ENCODE data around the gene RFLNA. TPM values are rescaled to one million over a fixed set of nuclear protein-coding genes. Genes with fewer than 3 reads are reported as not detected.

Gene RFLNA
- total RNA-seq, 4 donors from 2014 or later = 0.63 to 2.2 (median 1.3) TPM

DNA sequence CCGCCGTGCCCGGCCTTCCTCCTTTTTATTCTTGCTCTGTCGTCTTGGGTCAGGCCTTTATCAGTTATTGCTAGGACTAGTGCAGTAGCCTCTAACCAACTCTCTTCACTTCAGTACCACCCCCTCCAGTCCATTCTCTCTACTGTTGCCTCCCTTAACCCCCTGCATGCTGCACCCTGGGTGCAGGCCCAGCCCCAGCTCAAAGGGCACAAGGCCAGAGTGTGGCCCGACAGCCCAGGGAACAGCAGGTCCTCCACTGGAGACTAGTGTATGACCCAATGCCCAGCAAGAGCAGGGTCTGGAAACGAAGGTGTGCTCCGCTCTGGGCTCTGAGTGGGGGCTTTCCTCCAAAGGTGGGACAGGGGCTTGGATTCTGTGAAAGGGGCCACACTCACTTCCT is 30.0 kb upstream of the RFLNA start:
- H3K4me3 ChIP-seq = no peak overlapping the region
- no peaks in the 10 kb centered on the region for H3K36me3 ChIP-seq
- no peaks in the 10 kb centered on the region for H3K4me1 ChIP-seq
- peaks cover 0 to 6% (median 0%) of the 10 kb centered on the region in 4 donors for H3K9me3 ChIP-seq
- peaks cover 0 to 30% (median 0%) of the 10 kb centered on the region in 4 donors for H3K27me3 ChIP-seq
- TF ChIP-seq POLR2AphosphoS5 (IDR thresholded peaks at IDR 0.05) = no peak
- TF ChIP-seq EP300 (IDR thresholded peaks at IDR 0.05) = no peak
- TF ChIP-seq, protein P1, sequence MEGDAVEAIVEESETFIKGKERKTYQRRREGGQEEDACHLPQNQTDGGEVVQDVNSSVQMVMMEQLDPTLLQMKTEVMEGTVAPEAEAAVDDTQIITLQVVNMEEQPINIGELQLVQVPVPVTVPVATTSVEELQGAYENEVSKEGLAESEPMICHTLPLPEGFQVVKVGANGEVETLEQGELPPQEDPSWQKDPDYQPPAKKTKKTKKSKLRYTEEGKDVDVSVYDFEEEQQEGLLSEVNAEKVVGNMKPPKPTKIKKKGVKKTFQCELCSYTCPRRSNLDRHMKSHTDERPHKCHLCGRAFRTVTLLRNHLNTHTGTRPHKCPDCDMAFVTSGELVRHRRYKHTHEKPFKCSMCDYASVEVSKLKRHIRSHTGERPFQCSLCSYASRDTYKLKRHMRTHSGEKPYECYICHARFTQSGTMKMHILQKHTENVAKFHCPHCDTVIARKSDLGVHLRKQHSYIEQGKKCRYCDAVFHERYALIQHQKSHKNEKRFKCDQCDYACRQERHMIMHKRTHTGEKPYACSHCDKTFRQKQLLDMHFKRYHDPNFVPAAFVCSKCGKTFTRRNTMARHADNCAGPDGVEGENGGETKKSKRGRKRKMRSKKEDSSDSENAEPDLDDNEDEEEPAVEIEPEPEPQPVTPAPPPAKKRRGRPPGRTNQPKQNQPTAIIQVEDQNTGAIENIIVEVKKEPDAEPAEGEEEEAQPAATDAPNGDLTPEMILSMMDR (IDR thresholded peaks at IDR 0.05) = no peak
- no peak for TF ChIP-seq POLR2A (IDR thresholded peaks at IDR 0.05; ENCODE audit: low read depth)
- no peak for DNase-seq (ENCODE audit: extremely low spot score)
- intact Hi-C loops (cut with DNase I) = no loop called here
- H3K27ac ChIP-seq (replicated peaks in 1 of 4) = no peak overlapping the region
- 87% methylated on average over 7 of the region's 7 CpGs for WGBS

DNA sequence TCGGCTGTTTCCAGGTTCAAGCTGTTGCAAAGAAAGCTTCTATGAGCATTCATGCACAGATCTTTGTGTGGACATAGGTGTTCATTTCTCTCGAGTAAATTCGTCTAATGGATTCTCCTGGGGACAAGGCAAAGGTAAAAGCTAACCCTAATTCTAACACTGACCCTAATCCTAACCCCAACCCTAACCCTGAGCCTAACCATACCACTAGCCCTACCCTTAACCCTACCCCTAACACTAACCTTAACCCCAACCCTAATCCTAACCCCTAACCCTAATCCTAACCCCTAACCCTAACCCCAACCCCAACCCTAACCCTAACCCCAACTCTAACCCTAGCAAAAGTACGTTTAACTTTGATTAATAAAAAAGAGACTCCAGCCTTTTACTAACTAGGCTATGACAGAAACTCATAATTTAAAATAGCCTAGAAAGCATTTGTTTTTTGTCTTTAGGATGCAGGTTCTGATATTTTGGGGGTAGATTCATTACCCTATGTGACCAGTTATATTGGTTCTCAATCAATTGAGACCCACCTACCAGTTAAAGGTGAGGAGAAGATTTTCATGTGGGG is 27.6 kb upstream of the RFLNA start:
- WGBS = 70% methylated on average over 4 of the region's 4 CpGs
- peaks cover 0 to 15% (median 0%) of the 10 kb centered on the region in 4 donors for H3K27me3 ChIP-seq
- H3K27ac ChIP-seq (replicated peaks in 1 of 4) = no peak overlapping the region
- H3K4me1 ChIP-seq = no peaks in the 10 kb centered on the region
- DNase-seq (ENCODE audit: extremely low spot score) = no peak
- no peak overlapping the region for H3K4me3 ChIP-seq
- H3K36me3 ChIP-seq = no peaks in the 10 kb centered on the region
- TF ChIP-seq POLR2A (IDR thresholded peaks at IDR 0.05; ENCODE audit: low read depth) = no peak
- intact Hi-C loops (cut with DNase I) = no loop called here
- H3K9me3 ChIP-seq = peaks cover 0 to 6% (median 0%) of the 10 kb centered on the region in 4 donors

DNA sequence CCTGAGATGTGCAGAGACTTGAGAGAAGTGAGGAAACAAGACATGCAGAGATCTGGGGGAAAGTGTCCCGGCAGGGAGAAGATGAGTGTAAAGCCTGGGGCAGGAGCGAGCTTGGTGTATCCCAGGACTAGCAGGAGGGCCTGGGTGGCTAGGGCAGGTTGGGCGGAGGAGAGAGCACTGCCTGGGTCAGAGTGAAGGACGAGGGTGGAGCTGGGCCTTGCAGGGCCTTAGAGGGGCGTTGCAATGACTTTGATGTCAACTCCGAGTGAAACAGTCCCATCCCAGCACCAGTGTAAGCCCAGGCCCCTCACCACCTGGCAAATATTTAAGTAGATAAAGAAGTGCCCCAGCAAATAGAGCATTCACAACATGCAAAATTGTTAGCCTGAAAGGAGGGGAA is 24.2 kb upstream of the RFLNA start:
- no peaks in the 10 kb centered on the region for H3K4me1 ChIP-seq
- DNase-seq (ENCODE audit: extremely low spot score) = no peak
- no peak overlapping the region for H3K27ac ChIP-seq (replicated peaks in 1 of 4)
- H3K4me3 ChIP-seq = no peak overlapping the region
- peaks cover 0 to 6% (median 0%) of the 10 kb centered on the region in 4 donors for H3K9me3 ChIP-seq
- peaks cover 0 to 3% (median 0%) of the 10 kb centered on the region in 4 donors for H3K27me3 ChIP-seq
- no peak for TF ChIP-seq EP300 (IDR thresholded peaks at IDR 0.05)
- TF ChIP-seq POLR2A (IDR thresholded peaks at IDR 0.05; ENCODE audit: low read depth) = no peak
- TF ChIP-seq, protein P1 (IDR thresholded peaks at IDR 0.05) = no peak
- TF ChIP-seq POLR2AphosphoS5 (IDR thresholded peaks at IDR 0.05) = no peak
- 93% methylated on average over 6 of the region's 6 CpGs for WGBS
- intact Hi-C loops (cut with DNase I) = no loop called here
- H3K36me3 ChIP-seq = no peaks in the 10 kb centered on the region

DNA sequence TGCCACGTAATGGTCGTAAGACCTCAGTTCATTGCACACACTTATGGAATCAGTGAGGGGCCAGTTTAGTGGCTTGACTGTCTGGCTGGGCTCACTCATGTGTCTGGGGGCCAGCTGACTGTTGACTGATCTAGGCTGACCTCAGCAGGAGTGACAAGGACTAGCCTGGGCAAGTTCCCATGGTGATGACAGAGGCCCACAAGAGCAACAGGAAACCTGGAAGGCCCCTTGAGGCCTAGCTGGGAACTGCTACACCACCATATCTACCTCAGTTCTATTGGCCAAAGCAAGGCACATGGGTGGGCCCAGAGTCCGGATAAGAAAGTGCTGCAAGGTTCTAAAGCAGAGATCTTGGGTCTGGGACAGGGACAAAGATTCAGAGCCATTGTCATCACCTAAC is 21.3 kb upstream of the RFLNA start:
- Histone ChIP-seq H3K36me3 (no peaks in the 10 kb centered on the region), H3K27ac (replicated peaks in 1 of 4) (no peak overlapping the region), H3K4me3 (no peak overlapping the region), H3K9me3 (peaks cover 0 to 6% (median 0%) of the 10 kb centered on the region in 4 donors), H3K27me3 (peaks cover 0 to 12% (median 0%) of the 10 kb centered on the region in 4 donors), H3K4me1 (no peaks in the 10 kb centered on the region)
- WGBS = 96% methylated on average over 3 of the region's 3 CpGs
- no peak for DNase-seq (ENCODE audit: extremely low spot score)
- intact Hi-C loops (cut with DNase I) = no loop called here
- TF ChIP-seq, protein P1 (IDR thresholded peaks at IDR 0.05) = no peak

DNA sequence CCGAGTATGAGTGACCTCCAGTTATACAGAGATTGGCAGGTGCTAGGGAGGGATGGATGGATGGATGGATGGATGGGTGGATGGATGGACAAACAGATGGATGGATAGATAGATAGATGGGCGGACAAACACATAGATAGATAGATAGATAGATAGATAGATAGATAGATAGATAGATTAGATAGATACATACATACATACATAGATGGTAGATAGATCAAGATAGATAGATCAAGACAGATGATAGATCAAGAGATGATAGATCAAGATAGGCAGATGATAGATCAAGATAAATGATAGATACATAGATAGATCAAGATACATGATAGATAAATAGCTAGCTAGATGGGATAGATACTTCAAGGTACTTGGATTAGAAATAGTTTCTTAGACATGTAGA is 18.6 kb upstream of the RFLNA start:
- no peak overlapping the region for H3K27ac ChIP-seq (replicated peaks in 1 of 4)
- H3K36me3 ChIP-seq = no peaks in the 10 kb centered on the region
- WGBS = 95% methylated on average over 2 of the region's 2 CpGs
- peaks cover 0 to 4% (median 0%) of the 10 kb centered on the region in 4 donors for H3K9me3 ChIP-seq
- peaks cover 0 to 30% (median 0%) of the 10 kb centered on the region in 4 donors for H3K27me3 ChIP-seq
- H3K4me1 ChIP-seq = peaks cover 0 to 8% (median 3%) of the 10 kb centered on the region in 4 donors
- no peak overlapping the region for H3K4me3 ChIP-seq
- no peak for DNase-seq (ENCODE audit: extremely low spot score)
- TF ChIP-seq POLR2A (IDR thresholded peaks at IDR 0.05; ENCODE audit: low read depth) (no peak), POLR2AphosphoS5 (IDR thresholded peaks at IDR 0.05) (no peak), EP300 (IDR thresholded peaks at IDR 0.05) (no peak)
- TF ChIP-seq, protein P1 (IDR thresholded peaks at IDR 0.05) = no peak
- intact Hi-C loops (cut with DNase I) = no loop called here

Measured in esophagus muscularis mucosa (tissue), 4 donors.